Stimulated activated naive CD8-positive, alpha-beta T cell treated with anti-CD3 and anti-CD28 coated beads, Interleukin-15, amount 100 ng/mL, for 72 hours (primary cell): ENCODE measurements around the gene ARMC3.

Source experiments
- ATAC-seq: fragments of 150-1000 bp; cut with Tn5 transposase; 2 replicates; pipeline ENCODE4 v1.10.0; 2021; ENCODE audit warnings: mild to moderate bottlenecking, moderate library complexity
- DNase-seq, 2 donors: peaks; one replicate each; pipeline ENCODE4 v3.0.0; 2021 to 2022
- H3K27ac Mint-ChIP-seq, 2 donors: one replicate each; pipeline ENCODE4 v1.8.0; 2022; ENCODE audit warnings: mild to moderate bottlenecking in 2 of 2, mixed read lengths in 2 of 2, moderate library complexity in 2 of 2
- H3K27me3 Mint-ChIP-seq: one replicate; pipeline ENCODE4 v1.8.0; 2022; ENCODE audit warnings: mixed read lengths
- H3K4me1 Mint-ChIP-seq: one replicate; pipeline ENCODE4 v1.8.0; 2022; ENCODE audit warnings: mild to moderate bottlenecking, mixed read lengths
- H3K4me3 Mint-ChIP-seq, 2 donors: one replicate each; pipeline ENCODE4 v1.8.0; 2022; ENCODE audit warnings: mild to moderate bottlenecking in 2 of 2, mixed read lengths in 2 of 2, moderate library complexity in 1 of 2
- H3K9me3 Mint-ChIP-seq, 2 donors: one replicate each; pipeline ENCODE4 v1.8.0; 2022; ENCODE audit warnings: mixed read lengths in 2 of 2

Gene ARMC3

DNA sequence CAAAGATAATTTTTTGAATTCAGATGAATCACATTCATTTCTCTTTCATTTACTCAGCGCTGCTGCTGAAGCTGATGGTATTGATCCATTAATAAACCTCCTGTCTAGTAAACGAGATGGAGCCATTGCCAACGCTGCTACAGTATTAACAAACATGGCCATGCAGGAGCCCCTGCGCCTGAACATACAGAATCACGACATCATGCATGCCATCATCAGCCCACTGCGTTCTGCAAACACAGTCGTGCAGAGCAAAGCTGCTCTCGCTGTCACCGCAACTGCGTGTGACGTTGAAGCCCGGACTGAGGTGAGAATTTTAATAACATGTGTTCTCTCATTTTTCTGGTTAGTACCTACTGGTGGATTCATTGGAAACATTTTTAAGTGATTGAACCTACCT, 70.2 kb downstream of the ARMC3 start:
- Mint-ChIP-seq H3K4me3 (no peak overlapping the region), H3K27me3 (peaks cover 34% of the 10 kb centered on the region), H3K4me1 (no peaks in the 10 kb centered on the region), H3K27ac (no peak overlapping the region), H3K9me3 (no peaks in the 10 kb centered on the region)
- no peak for ATAC-seq
- DNase-seq: no peak

DNA sequence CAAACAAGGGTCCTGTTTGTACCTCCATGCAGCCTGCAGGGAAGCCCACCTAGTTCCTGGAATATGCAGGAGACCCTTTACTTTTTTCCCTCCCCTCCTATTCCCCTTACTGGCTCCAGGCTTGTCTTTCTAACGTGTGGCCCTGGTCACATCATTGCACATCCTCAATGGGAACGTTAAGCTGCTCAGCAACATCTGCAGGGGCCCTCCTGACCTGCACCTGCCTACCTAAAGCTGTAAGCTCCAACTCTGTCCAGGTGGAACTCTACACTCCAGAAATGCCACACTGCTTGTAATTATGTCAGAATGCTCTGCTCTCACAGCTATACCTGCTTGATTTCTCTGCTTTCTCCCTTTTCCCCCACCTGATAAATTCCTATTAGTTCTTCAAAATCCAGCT, 72.1 kb downstream of the ARMC3 start:
- ATAC-seq (no peak), DNase-seq (no peak)
- no peaks in the 10 kb centered on the region for H3K9me3 Mint-ChIP-seq
- peaks cover 40% of the 10 kb centered on the region for H3K27me3 Mint-ChIP-seq
- H3K4me1 Mint-ChIP-seq: no peaks in the 10 kb centered on the region
- H3K4me3 Mint-ChIP-seq: no peak overlapping the region
- no peak overlapping the region for H3K27ac Mint-ChIP-seq

DNA sequence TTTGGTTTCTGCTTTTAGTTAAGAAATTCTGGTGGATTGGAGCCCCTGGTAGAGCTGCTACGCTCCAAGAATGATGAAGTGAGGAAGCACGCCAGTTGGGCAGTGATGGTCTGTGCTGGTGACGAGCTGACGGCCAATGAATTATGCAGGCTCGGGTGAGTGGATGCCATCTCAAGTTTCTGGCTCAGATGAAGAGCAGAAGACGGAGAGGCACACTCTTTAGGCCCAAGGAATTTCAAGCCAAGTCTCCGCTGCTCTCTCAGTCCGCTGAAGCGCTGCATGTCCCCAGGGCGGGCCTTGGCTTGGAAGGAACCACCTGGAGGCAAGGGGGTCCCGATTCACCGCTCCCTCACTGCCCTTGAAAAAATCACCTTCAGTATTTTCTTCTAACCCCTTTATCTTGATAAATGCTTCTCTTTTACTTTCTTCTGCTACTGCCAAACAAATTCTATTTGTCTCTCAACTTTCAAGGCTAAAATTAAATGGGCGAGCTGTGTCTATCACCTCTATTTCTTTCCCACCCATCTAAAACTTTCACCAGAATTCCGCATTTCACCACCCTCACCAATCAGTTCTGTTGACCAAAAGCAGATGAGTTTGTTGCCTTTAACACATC, 74.2 kb downstream of the ARMC3 start:
- ATAC-seq (no peak), DNase-seq (no peak)
- Mint-ChIP-seq H3K9me3 (no peaks in the 10 kb centered on the region), H3K27me3 (peaks cover 43% of the 10 kb centered on the region), H3K4me1 (no peaks in the 10 kb centered on the region), H3K4me3 (no peak overlapping the region), H3K27ac (no peak overlapping the region)

GRCh38 chr10:23005150-23005549, 77.3 kb downstream of the ARMC3 start:
- H3K9me3 Mint-ChIP-seq: no peaks in the 10 kb centered on the region
- H3K27ac Mint-ChIP-seq: no peak overlapping the region
- peaks cover 51% of the 10 kb centered on the region for H3K27me3 Mint-ChIP-seq
- ATAC-seq (no peak), DNase-seq (no peak)
- no peak overlapping the region for H3K4me3 Mint-ChIP-seq
- H3K4me1 Mint-ChIP-seq: no peaks in the 10 kb centered on the region

GRCh38 chr10:23013581-23014335, 85.9 kb downstream of the ARMC3 start:
- peaks cover 30% of the 10 kb centered on the region for H3K27me3 Mint-ChIP-seq
- DNase-seq (no peak), ATAC-seq (no peak)
- no peak overlapping the region for H3K4me3 Mint-ChIP-seq
- H3K27ac Mint-ChIP-seq: no peak overlapping the region
- H3K4me1 Mint-ChIP-seq: no peaks in the 10 kb centered on the region
- no peaks in the 10 kb centered on the region for H3K9me3 Mint-ChIP-seq

DNA sequence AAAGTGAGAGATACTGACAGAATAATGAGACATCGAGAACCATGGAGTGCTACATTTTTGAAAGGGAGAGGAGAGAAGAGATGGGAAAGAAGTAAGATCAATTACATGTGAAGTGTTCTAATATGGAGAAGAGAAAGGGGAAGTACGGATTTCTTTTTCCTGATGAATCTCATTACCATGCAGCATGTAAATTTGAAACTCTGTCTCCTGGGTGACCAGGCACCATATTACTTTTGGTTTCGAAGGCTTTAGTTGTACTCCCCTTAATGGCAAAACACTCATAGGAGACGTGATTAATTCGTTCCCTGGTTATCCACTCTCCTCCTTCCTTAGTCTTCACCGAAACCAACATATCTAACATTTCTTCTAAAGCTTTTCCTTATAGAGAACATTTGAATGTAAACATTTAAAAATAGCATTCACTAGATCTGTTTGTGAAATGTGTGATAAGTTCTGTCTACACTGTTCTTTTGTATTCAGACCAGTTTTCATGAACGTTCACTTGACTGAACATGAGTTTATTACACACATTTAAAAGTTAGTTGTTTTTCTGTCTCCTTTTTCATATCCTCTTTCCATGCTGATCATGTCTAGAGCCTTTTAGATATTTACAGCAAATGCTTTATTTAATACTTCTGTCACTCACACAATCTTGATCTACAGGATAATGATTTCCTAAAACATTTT, 87.3 kb downstream of the ARMC3 start:
- ATAC-seq: no peak

DNA sequence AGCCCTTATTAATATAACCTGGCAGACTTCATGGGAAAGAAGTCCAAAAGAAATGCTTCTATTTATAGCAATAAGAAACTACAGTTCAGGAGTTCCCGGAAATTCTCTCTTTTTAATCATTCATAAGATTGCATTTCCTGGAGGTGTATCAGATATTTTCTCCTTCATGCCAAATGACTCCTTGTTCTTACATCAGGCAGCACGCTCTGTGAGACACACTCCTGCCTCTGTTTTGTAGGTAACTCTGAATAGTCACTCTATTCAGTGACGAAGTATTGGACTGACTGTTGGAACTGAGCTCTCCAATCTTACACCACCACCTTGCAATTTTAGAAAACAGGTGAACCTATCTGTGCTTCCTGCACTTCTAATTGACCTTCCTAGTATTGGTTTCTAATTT, 88.8 kb downstream of the ARMC3 start:
- DNase-seq (no peak), ATAC-seq (no peak)
- Mint-ChIP-seq H3K27me3 (peaks cover 29% of the 10 kb centered on the region), H3K4me3 (no peak overlapping the region), H3K4me1 (no peaks in the 10 kb centered on the region), H3K9me3 (peaks cover 0 to 3% of the 10 kb centered on the region in 2 donors), H3K27ac (no peak overlapping the region)

More for the DNA sequence above, 87.3 kb downstream of the ARMC3 start:
- Mint-ChIP-seq H3K27ac (no peak overlapping the region), H3K9me3 (no peaks in the 10 kb centered on the region), H3K4me1 (no peaks in the 10 kb centered on the region), H3K27me3 (peaks cover 30% of the 10 kb centered on the region), H3K4me3 (no peak overlapping the region)
- no peak for DNase-seq

DNA sequence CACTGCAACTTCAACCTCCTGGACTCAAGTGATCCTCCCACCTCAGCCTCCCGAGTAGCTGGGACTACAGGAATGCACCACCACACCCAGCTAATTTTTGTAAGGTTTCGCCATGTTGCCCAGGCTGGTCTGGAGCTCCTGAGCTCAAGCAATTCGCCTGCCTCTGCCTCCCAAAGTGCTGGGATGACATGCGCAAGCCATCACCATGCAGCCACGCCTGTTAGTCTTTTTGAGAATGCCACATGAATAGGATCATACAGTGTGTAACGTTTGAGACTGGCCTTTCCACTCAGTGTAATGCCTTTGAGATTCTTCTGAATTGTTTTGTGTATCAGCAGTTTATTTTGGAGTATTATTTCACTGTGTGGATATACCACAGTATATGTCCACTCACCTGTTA, 91.8 kb downstream of the ARMC3 start:
- no peak for ATAC-seq
- no peak overlapping the region for H3K27ac Mint-ChIP-seq
- H3K4me3 Mint-ChIP-seq: no peak overlapping the region

DNA sequence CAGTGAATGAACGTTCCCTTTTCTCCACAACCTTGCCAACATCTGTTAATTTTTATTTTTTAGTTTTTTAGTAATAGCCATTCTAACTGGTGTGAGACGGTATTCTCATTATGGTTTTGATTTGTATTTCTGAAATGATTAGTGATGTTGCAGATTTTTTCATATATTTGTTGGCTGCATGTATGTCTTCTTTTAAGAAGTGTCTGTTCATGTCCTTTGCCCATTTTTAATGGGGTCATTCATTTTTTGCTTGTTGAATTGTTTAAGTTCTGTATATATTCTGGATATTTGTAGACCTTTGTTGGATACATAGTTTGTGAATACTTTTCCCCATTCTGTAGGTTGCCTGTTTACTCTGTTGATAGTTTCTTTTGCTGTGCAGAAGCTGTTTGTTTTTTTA, 93.6 kb downstream of the ARMC3 start:
- DNase-seq (no peak), ATAC-seq (no peak)
- Mint-ChIP-seq H3K9me3 (peaks cover 19 to 20% of the 10 kb centered on the region in 2 donors), H3K27me3 (peaks cover 67% of the 10 kb centered on the region), H3K4me3 (no peak overlapping the region), H3K27ac (no peak overlapping the region), H3K4me1 (no peaks in the 10 kb centered on the region)

More for the DNA sequence above, 91.8 kb downstream of the ARMC3 start:
- no peak for DNase-seq
- peaks cover 17 to 19% of the 10 kb centered on the region in 2 donors for H3K9me3 Mint-ChIP-seq
- H3K4me1 Mint-ChIP-seq: no peaks in the 10 kb centered on the region
- peaks cover 53% of the 10 kb centered on the region for H3K27me3 Mint-ChIP-seq

- DNase-seq (no peak), ATAC-seq (no peak)
- Mint-ChIP-seq H3K9me3 (peaks cover 19 to 20% of the 10 kb centered on the region in 2 donors), H3K27ac (no peak overlapping the region), H3K4me3 (no peak overlapping the region), H3K4me1 (no peaks in the 10 kb centered on the region), H3K27me3 (peaks cover 78% of the 10 kb centered on the region)
These were observed 96.1 kb downstream of the ARMC3 start for GRCh38 chr10:23024002-23024401.

- Mint-ChIP-seq H3K27ac (no peak overlapping the region), H3K27me3 (peaks cover 43% of the 10 kb centered on the region)
- ATAC-seq: no peak
These were observed 103.5 kb downstream of the ARMC3 start for GRCh38 chr10:23031318-23031717.

GRCh38 chr10:23034790-23035189, 106.9 kb downstream of the ARMC3 start:
- H3K27me3 Mint-ChIP-seq: peaks cover 35% of the 10 kb centered on the region
- no peaks in the 10 kb centered on the region for H3K4me1 Mint-ChIP-seq
- no peak overlapping the region for H3K4me3 Mint-ChIP-seq
- peaks cover 0 to 7% of the 10 kb centered on the region in 2 donors for H3K9me3 Mint-ChIP-seq
- ATAC-seq (no peak), DNase-seq (no peak)
- H3K27ac Mint-ChIP-seq: no peak overlapping the region

More at GRCh38 chr10:23031318-23031717, 103.5 kb downstream of the ARMC3 start:
- no peak for DNase-seq
- Mint-ChIP-seq H3K9me3 (peaks cover 0 to 7% of the 10 kb centered on the region in 2 donors), H3K4me1 (no peaks in the 10 kb centered on the region), H3K4me3 (no peak overlapping the region)

GRCh38 chr10:23035569-23035968, 107.7 kb downstream of the ARMC3 start:
- H3K4me1 Mint-ChIP-seq: no peaks in the 10 kb centered on the region
- ATAC-seq: no peak
- DNase-seq: no peak
- peak overlapping the region in 1 of 2 donors; percentile 22 for H3K27ac Mint-ChIP-seq
- H3K9me3 Mint-ChIP-seq: peaks cover 0 to 7% of the 10 kb centered on the region in 2 donors
- H3K27me3 Mint-ChIP-seq: peaks cover 29% of the 10 kb centered on the region
- no peak overlapping the region for H3K4me3 Mint-ChIP-seq

- H3K4me1 Mint-ChIP-seq: no peaks in the 10 kb centered on the region
- H3K27me3 Mint-ChIP-seq: peaks cover 16% of the 10 kb centered on the region
- no peak overlapping the region for H3K27ac Mint-ChIP-seq
- DNase-seq: no peak
- no peak for ATAC-seq
- peaks cover 0 to 7% of the 10 kb centered on the region in 2 donors for H3K9me3 Mint-ChIP-seq
- H3K4me3 Mint-ChIP-seq: no peak overlapping the region
These were observed 109.3 kb downstream of the ARMC3 start for GRCh38 chr10:23037152-23037551.

DNA sequence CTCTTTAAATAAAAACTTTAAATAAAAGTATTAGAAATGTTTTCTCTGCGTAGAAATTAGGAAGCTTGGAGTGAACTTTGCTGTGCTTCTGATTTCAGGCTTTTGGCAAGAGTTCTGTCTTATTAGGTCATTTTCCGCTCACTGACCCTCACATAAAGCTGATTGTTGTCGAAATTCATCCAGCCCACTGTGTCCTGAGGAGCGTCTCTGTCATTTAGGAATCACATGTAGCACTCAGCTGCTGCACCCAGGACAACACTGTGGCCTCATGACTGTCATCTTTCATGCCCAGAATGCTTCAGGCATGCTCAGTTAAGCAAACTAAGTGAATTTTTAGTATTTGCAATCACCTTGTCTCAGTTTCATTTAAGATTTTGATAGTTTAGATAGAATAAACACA, 109.7 kb downstream of the ARMC3 start:
- H3K9me3 Mint-ChIP-seq: peaks cover 0 to 7% of the 10 kb centered on the region in 2 donors
- peaks cover 20% of the 10 kb centered on the region for H3K27me3 Mint-ChIP-seq
- no peak for ATAC-seq
- no peak for DNase-seq
- H3K4me3 Mint-ChIP-seq: no peak overlapping the region
- H3K27ac Mint-ChIP-seq: no peak overlapping the region
- no peaks in the 10 kb centered on the region for H3K4me1 Mint-ChIP-seq

DNA sequence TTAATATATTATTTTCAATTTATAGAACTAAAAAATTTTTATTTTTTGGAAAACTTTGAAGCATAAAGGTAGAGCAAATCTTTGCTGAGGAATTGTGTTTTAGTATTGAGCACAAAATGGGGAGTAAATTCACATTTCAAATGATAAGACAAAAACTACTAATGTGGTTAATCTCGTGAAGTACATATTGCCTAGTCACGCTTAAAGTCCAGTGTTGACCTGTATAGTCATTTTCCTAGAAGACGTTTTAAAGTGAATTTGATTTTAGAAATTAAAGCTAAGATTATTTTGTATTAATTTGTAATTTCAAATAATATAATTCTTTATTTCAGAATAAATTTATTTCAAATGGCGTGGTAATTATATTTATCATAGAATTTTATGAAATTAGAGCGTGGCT, 110.3 kb downstream of the ARMC3 start:
- Mint-ChIP-seq H3K9me3 (peaks cover 0 to 7% of the 10 kb centered on the region in 2 donors), H3K27me3 (peaks cover 25% of the 10 kb centered on the region), H3K27ac (no peak overlapping the region), H3K4me1 (no peaks in the 10 kb centered on the region), H3K4me3 (no peak overlapping the region)
- ATAC-seq (no peak), DNase-seq (no peak)
